H1 (cell line): ENCODE measurements around the gene ELOVL6. TPM values are rescaled to one million over a fixed set of nuclear protein-coding genes. Genes with fewer than 3 reads are reported as not detected.

Experiments
- CTCF ChIA-PET: fragments of 300-600 bp; sonication (Branson Sonifier 250); formaldehyde crosslinking; loops from one replicate; lab custom pipeline; 2021; ENCODE audit not compliant: partially characterized antibody; lab: Charles Lee
- POLR2A ChIA-PET: fragments of 300-600 bp; sonication (Branson Sonifier 250); formaldehyde crosslinking; loops from one replicate; lab custom pipeline; 2021; ENCODE audit warnings: inconsistent platforms; ENCODE audit not compliant: partially characterized antibody; lab: Charles Lee
- DNase-seq, 2 experiments: peaks; one replicate each; pipeline versions ENCODE4 v3.0.0 to v3.0.0-alpha.2; 2010 to 2022; ENCODE audit warnings: low spot score in 2 of 2, low read depth in 1 of 2, mixed read lengths in 1 of 2
- FAIRE-seq: peaks from 2 replicates; lab custom pipeline; 2011; peaks lifted over from hg19 to GRCh38; lab: Jason Lieb, UNC
- H2AFZ ChIP-seq: 2 replicates; pipeline ENCODE4 v1.8.1; 2012; ENCODE audit warnings: low read length, inconsistent platforms
- H2AK5ac ChIP-seq: 2 replicates; pipeline ENCODE4 v1.6.1; 2013; ENCODE audit warnings: low read depth, low read length
- H2BK120ac ChIP-seq: replicated peaks from 2 replicates; pipeline ENCODE3; 2013; ENCODE audit warnings: low read depth, low read length, inconsistent platforms
- H2BK12ac ChIP-seq: 2 replicates; pipeline ENCODE4 v1.6.1; 2013; ENCODE audit warnings: low read depth, low read length
- H2BK15ac ChIP-seq: 2 replicates; pipeline ENCODE4 v1.6.1; 2013; ENCODE audit warnings: low read length
- H2BK20ac ChIP-seq: 2 replicates; pipeline ENCODE4 v1.6.1; 2013; ENCODE audit warnings: low read length
- H2BK5ac ChIP-seq: 2 replicates; pipeline ENCODE4 v1.6.1; 2013; ENCODE audit warnings: low read depth, low read length
- H3K14ac ChIP-seq: 2 replicates; pipeline ENCODE4 v1.6.1; 2013; ENCODE audit warnings: inconsistent platforms; ENCODE audit not compliant: insufficient read length
- H3K18ac ChIP-seq: 2 replicates; pipeline ENCODE4 v1.6.1; 2013; ENCODE audit warnings: low read length; ENCODE audit errors: extremely low read depth
- H3K23ac ChIP-seq: 2 replicates; pipeline ENCODE4 v1.6.1; 2013; ENCODE audit warnings: inconsistent platforms; ENCODE audit not compliant: insufficient read length
- H3K23me2 ChIP-seq: 2 replicates; pipeline ENCODE4 v1.6.1; 2013; ENCODE audit warnings: low read depth, low read length
- H3K27ac ChIP-seq: 2 replicates; pipeline ENCODE4 v1.6.1; 2011; ENCODE audit warnings: low read depth, low read length, inconsistent platforms
- H3K27me3 ChIP-seq, 4 experiments: replicated peaks in 1 of 4; 1 replicate in 1 of 4; 2 replicates in 3 of 4; pipeline versions ENCODE4 v1.6.1 to v1.8.1; 2011 to 2013; ENCODE audit warnings: low read length in 3 of 4, mild to moderate bottlenecking in 3 of 4, inconsistent platforms in 2 of 4, mixed read lengths in 2 of 4, moderate library complexity in 1 of 4; ENCODE audit not compliant: control insufficient read depth in 3 of 4, insufficient read depth in 3 of 4; ENCODE audit errors: extremely low read depth in 1 of 4
- H3K36me3 ChIP-seq, 4 experiments: 2 replicates each; pipeline versions ENCODE4 v1.6.1 to v1.8.1; 2011 to 2013; ENCODE audit warnings: mild to moderate bottlenecking in 4 of 4, low read length in 3 of 4, moderate library complexity in 2 of 4, control low read depth in 1 of 4, inconsistent platforms in 1 of 4; ENCODE audit not compliant: insufficient read depth in 4 of 4, control insufficient read depth in 2 of 4
- H3K4ac ChIP-seq: replicated peaks from 2 replicates; pipeline ENCODE3; 2013; ENCODE audit warnings: low read length, low read depth, mixed read lengths, inconsistent platforms; ENCODE audit not compliant: insufficient read length
- H3K4me1 ChIP-seq, 4 experiments: replicated peaks in 1 of 4; 1 replicate in 1 of 4; 2 replicates in 3 of 4; pipeline versions ENCODE4 v1.6.1 to v1.8.1; 2011 to 2013; ENCODE audit warnings: low read length in 3 of 4, inconsistent platforms in 2 of 4, mixed read lengths in 1 of 4; ENCODE audit not compliant: insufficient read depth in 4 of 4, control insufficient read depth in 3 of 4
- H3K4me2 ChIP-seq, 2 experiments: 2 replicates each; pipeline versions ENCODE4 v1.6.1 to v1.8.1; 2011 to 2013; ENCODE audit warnings: low read depth in 2 of 2, low read length in 2 of 2, control low read depth in 1 of 2, inconsistent platforms in 1 of 2, mild to moderate bottlenecking in 1 of 2; ENCODE audit not compliant: insufficient read depth in 1 of 2
- H3K4me3 ChIP-seq, 4 experiments: fragments of 200-600, 300-600 bp in 1 of 4; sonication (generic), shearing (Covaris generic), sonication (Bioruptor Twin) in 1 of 4; 2 replicates each; pipeline versions ENCODE4 v1.5.1 to v1.8.1; 2011 to 2016; ENCODE audit warnings: low read length in 4 of 4, low read depth in 3 of 4, control low read depth in 2 of 4, inconsistent platforms in 2 of 4, mild to moderate bottlenecking in 2 of 4, mixed read lengths in 1 of 4, moderate library complexity in 1 of 4; ENCODE audit not compliant: insufficient read depth in 2 of 4; ENCODE audit errors: extremely low read depth in 1 of 4
- H3K56ac ChIP-seq: replicated peaks from 2 replicates; pipeline ENCODE3; 2013; ENCODE audit warnings: low read depth, mild to moderate bottlenecking, mixed read lengths, low read length, inconsistent platforms; ENCODE audit not compliant: insufficient read length
- H3K79me1 ChIP-seq: 2 replicates; pipeline ENCODE4 v1.6.1; 2013; ENCODE audit warnings: low read depth, low read length, control low read depth
- H3K79me2 ChIP-seq, 2 experiments: 2 replicates each; pipeline versions ENCODE4 v1.6.1 to v1.8.1; 2012 to 2013; ENCODE audit warnings: low read length in 2 of 2, mild to moderate bottlenecking in 2 of 2, inconsistent platforms in 1 of 2; ENCODE audit not compliant: insufficient read depth in 2 of 2, control insufficient read depth in 1 of 2
- H3K9ac ChIP-seq, 4 experiments: replicated peaks in 1 of 4; 1 replicate in 1 of 4; 2 replicates in 3 of 4; pipeline versions ENCODE4 v1.6.1 to v1.8.1; 2011 to 2013; ENCODE audit warnings: low read depth in 3 of 4, low read length in 3 of 4, control low read depth in 2 of 4, mild to moderate bottlenecking in 2 of 4, moderate library complexity in 2 of 4, inconsistent platforms in 1 of 4; ENCODE audit errors: extremely low read depth in 1 of 4
- H3K9me3 ChIP-seq, 2 experiments: 2 replicates each; pipeline versions ENCODE4 v1.6.1 to v1.8.1; 2012 to 2013; ENCODE audit warnings: mild to moderate bottlenecking in 2 of 2, moderate library complexity in 2 of 2, control low read depth in 1 of 2, inconsistent platforms in 1 of 2, low read depth in 1 of 2, low read length in 1 of 2, mixed read lengths in 1 of 2; ENCODE audit not compliant: insufficient read depth in 2 of 2
- H4K20me1 ChIP-seq, 2 experiments: replicated peaks in 1 of 2; 2 replicates each; pipeline versions ENCODE3 to v1.8.1; 2011 to 2013; ENCODE audit warnings: inconsistent platforms in 2 of 2, low read length in 2 of 2, mild to moderate bottlenecking in 1 of 2; ENCODE audit not compliant: insufficient read depth in 2 of 2, control insufficient read depth in 1 of 2
- H4K5ac ChIP-seq: 2 replicates; pipeline ENCODE4 v1.6.1; 2013; ENCODE audit warnings: low read length, low read depth, mixed read lengths, inconsistent platforms; ENCODE audit not compliant: insufficient read length
- H4K8ac ChIP-seq: 2 replicates; pipeline ENCODE4 v1.8.0; 2013; ENCODE audit warnings: mild to moderate bottlenecking, moderate library complexity, low read length, inconsistent platforms; ENCODE audit not compliant: insufficient read depth; ENCODE audit errors: extremely low read depth
- H4K91ac ChIP-seq: replicated peaks from 2 replicates; pipeline ENCODE3; 2013; ENCODE audit warnings: low read length, mixed read lengths, inconsistent platforms; ENCODE audit not compliant: insufficient read length
- ATF3 ChIP-seq: IDR thresholded peaks from 2 replicates; pipeline ENCODE4 v1.6.1; 2011; ENCODE audit warnings: low read depth, mild to moderate bottlenecking, low read length; ENCODE audit not compliant: insufficient read depth
- CREB1 ChIP-seq: IDR thresholded peaks from 2 replicates; pipeline ENCODE4 v1.6.1; 2012; ENCODE audit warnings: inconsistent platforms
- EP300 ChIP-seq, 2 experiments: IDR thresholded peaks; 1 replicate in 1 of 2; 2 replicates in 1 of 2; pipeline ENCODE4 v1.6.1; 2011 to 2012; ENCODE audit warnings: low read depth in 2 of 2, low read length in 2 of 2, mild to moderate bottlenecking in 2 of 2, borderline replicate concordance in 1 of 2, inconsistent platforms in 1 of 2, moderate library complexity in 1 of 2
- JUN ChIP-seq: IDR thresholded peaks from 2 replicates; pipeline ENCODE4 v1.6.1; 2011; ENCODE audit warnings: low read depth, mild to moderate bottlenecking, improper control_type of control experiment, low read length
- KDM4A ChIP-seq: IDR thresholded peaks from one replicate; pipeline ENCODE4 v1.7.1; 2012; ENCODE audit warnings: low read depth, mild to moderate bottlenecking, moderate library complexity, low read length, inconsistent platforms; ENCODE audit not compliant: severe bottlenecking
- POLR2A ChIP-seq, 2 experiments: IDR thresholded peaks; 1 replicate in 1 of 2; 2 replicates in 1 of 2; pipeline ENCODE4 v1.6.1; 2011; ENCODE audit warnings: low read depth in 2 of 2, low read length in 2 of 2, mild to moderate bottlenecking in 2 of 2; ENCODE audit errors: control extremely low read depth in 1 of 2
- SAP30 ChIP-seq: fragments of 300-600 bp; sonication (generic); IDR thresholded peaks from 2 replicates; pipeline ENCODE4 v1.7.1; 2012; ENCODE audit warnings: low read length, moderate library complexity, mild to moderate bottlenecking, inconsistent platforms; ENCODE audit not compliant: insufficient read depth, insufficient replicate concordance
- SP1 ChIP-seq: IDR thresholded peaks from 2 replicates; pipeline ENCODE4 v1.6.1; 2011; ENCODE audit warnings: low read depth, low read length
- TAF7 ChIP-seq: optimal IDR thresholded peaks from 2 replicates; pipeline ENCODE3; 2011; ENCODE audit warnings: low read depth, mild to moderate bottlenecking, inconsistent platforms, low read length, moderate library complexity, borderline replicate concordance
- TBP ChIP-seq: IDR thresholded peaks from 2 replicates; pipeline ENCODE4 v1.6.1; 2011; ENCODE audit warnings: low read depth, low read length, improper control_type of control experiment
- WGBS, 2 experiments: shearing (Covaris generic) in 1 of 2; methylation state at CpG; one replicate each; pipeline versions ENCODE4 v1.1.6 to v1.1.7; 2013 to 2015; ENCODE audit warnings: low lambda C conversion rate in 2 of 2, mixed read lengths in 2 of 2, inconsistent platforms in 1 of 2, low coverage in 1 of 2, missing lambda C conversion rate in 1 of 2; ENCODE audit not compliant: insufficient replicate concordance in 2 of 2, insufficient coverage in 1 of 2, insufficient read length in 1 of 2; ENCODE audit errors: extremely low coverage in 1 of 2, missing lambda C conversion rate in 1 of 2; 5-methylcytosine and 5-hydroxymethylcytosine counted together
- polyA plus RNA-seq, 7 experiments: library from polyadenylated mRNA; depleted of rRNA in 3 of 7; stranded (reverse) in 5 of 7; unstranded in 2 of 7; fragments of >200 nt in 5 of 7; fragments of 200-250 nt in 2 of 7; gene quantifications; 1 replicate in 5 of 7; 2 replicates in 1 of 7; 4 replicates in 1 of 7; pipeline versions ENCODE4 v1.2.1 to v1.2.3, GENCODE V29; 2011 to 2013; ENCODE audit warnings: missing spikeins in 2 of 7, mixed read lengths in 2 of 7
- total RNA-seq: library from RNA; stranded (reverse); fragmentation: NEBNext Ultra II Directional; extraction: Animal tissue kit (Norgen Biotek cat#: 25700); gene quantifications from 2 replicates; pipeline ENCODE4 v1.2.1, GENCODE V29; 2021

The ELOVL6 gene
- total and polyA plus RNA-seq, 2 of the 8 experiments (the other 6 are each of a cell fraction or from before 2014, with no cell fraction given): 27.8 to 86.6 TPM

GRCh38 chr4:110119337-110119736, 79.1 kb downstream of the ELOVL6 start:
- no peak overlapping the region for H3K56ac ChIP-seq
- H3K79me2 ChIP-seq: peaks cover 0 to 46% of the 10 kb centered on the region in 2 experiments; a peak in 2 of 4 replicates
- H3K9me3 ChIP-seq: no peaks in the 10 kb centered on the region
- H4K5ac ChIP-seq: no peak overlapping the region
- H3K23ac ChIP-seq: no peak overlapping the region
- WGBS, 2 experiments: 97% methylated on average over 3 of the region's 3 CpGs; no CpG with 5 or more reads in 1 of the 2 experiments
- H2BK20ac ChIP-seq: no peak overlapping the region
- no peak overlapping the region for H4K8ac ChIP-seq
- no peak overlapping the region for H3K4me3 ChIP-seq
- FAIRE-seq: no peak
- no peaks in the 10 kb centered on the region; a peak in 1 of 8 replicates for H3K36me3 ChIP-seq
- no peak overlapping the region for H2AFZ ChIP-seq
- no peak for TF ChIP-seq CREB1
- no peak for TF ChIP-seq ATF3
- no peak for TF ChIP-seq TAF7
- TF ChIP-seq SP1: no peak
- TF ChIP-seq SAP30: no peak
- no peak for TF ChIP-seq TBP
- TF ChIP-seq JUN: no peak
- TF ChIP-seq POLR2A (IDR thresholded peaks at IDR 0.05; ENCODE audit: control extremely low read depth in 1 of 2, low read depth in 2 of 2, low read length in 2 of 2): no peak
- no peak for TF ChIP-seq EP300 (IDR thresholded peaks at IDR 0.05; ENCODE audit: borderline replicate concordance in 1 of 2, low read depth in 2 of 2, low read length in 2 of 2)
- TF ChIP-seq KDM4A: no peak
- no peak overlapping the region for H3K14ac ChIP-seq
- H3K4me2 ChIP-seq: no peak overlapping the region
- no peak overlapping the region for H3K4ac ChIP-seq
- H2BK15ac ChIP-seq: no peak overlapping the region
- no peak overlapping the region for H3K18ac ChIP-seq
- POLR2A ChIA-PET: interaction anchor here (1.0 to 1.5 kb wide), 3 partner anchors 10 to 74 kb away, joined by 3 to 5 read pairs (median 3); no protein-coding TSS in a partner anchor
- no peak overlapping the region for H2BK5ac ChIP-seq
- no peak overlapping the region for H3K27ac ChIP-seq
- no peak overlapping the region for H3K9ac ChIP-seq
- H4K91ac ChIP-seq: no peak overlapping the region
- H2AK5ac ChIP-seq: no peak overlapping the region
- no peaks in the 10 kb centered on the region for H3K23me2 ChIP-seq
- no peak for DNase-seq
- H3K27me3 ChIP-seq: no peaks in the 10 kb centered on the region
- H2BK12ac ChIP-seq: no peak overlapping the region
- H3K4me1 ChIP-seq: peaks cover 0 to 3% (median 0%) of the 10 kb centered on the region in 4 experiments; a peak in 3 of 7 replicates
- no peaks in the 10 kb centered on the region; the same call in 1 of the 2 replicates for H3K79me1 ChIP-seq
- no peak overlapping the region for H2BK120ac ChIP-seq
- CTCF ChIA-PET: interaction anchor here (1.3 to 2.1 kb wide), 2 partner anchors 9 to 52 kb away, joined by 5 to 6 read pairs; no protein-coding TSS in a partner anchor
- H4K20me1 ChIP-seq: peaks cover 1 to 2% of the 10 kb centered on the region in 2 experiments
